IMR-90 (cell line): ENCODE measurements around the gene CD164L2. TPM values are rescaled to one million over a fixed set of nuclear protein-coding genes. Genes with fewer than 3 reads are reported as not detected.

Source experiments
- ATAC-seq: fragments of 200-7000 bp; cut with Tn5 transposase; 2 replicates; pipeline ENCODE4 v1.9.1; 2020; ENCODE audit warnings: low read depth, mild to moderate bottlenecking, moderate library complexity
- BruUV-seq: library from RNA; stranded (reverse); fragments of 400-500 nt; replicated peaks from 2 replicates; lab custom pipeline; 2021; lab: Mats Ljungman, UMichigan
- CTCF ChIA-PET: fragments of 300-600 bp; formaldehyde crosslinking; extraction: SDS; loops from one replicate; lab custom pipeline; 2021; ENCODE audit warnings: antibody characterized with exemption; lab: Yijun Ruan, JAX
- POLR2A ChIA-PET: fragments of 300-600 bp; sonication (Branson Sonifier 250); formaldehyde crosslinking; loops from one replicate; lab custom pipeline; 2022; ENCODE audit warnings: antibody characterized with exemption; ENCODE audit not compliant: unreplicated experiment; lab: Charles Lee
- DNase-seq: peaks from one replicate; pipeline ENCODE4 v3.0.0; 2013
- H2AFZ ChIP-seq: replicated peaks from 2 replicates; pipeline ENCODE3; 2013; ENCODE audit warnings: low read length, mild to moderate bottlenecking; ENCODE audit not compliant: poor library complexity
- H2AK5ac ChIP-seq: 2 replicates; pipeline ENCODE4 v1.6.1; 2013; ENCODE audit warnings: low read depth, low read length, inconsistent platforms
- H2AK9ac ChIP-seq: replicated peaks from 2 replicates; pipeline ENCODE3; 2013; ENCODE audit warnings: mild to moderate bottlenecking, low read depth, low read length, moderate library complexity; ENCODE audit not compliant: poor library complexity
- H2BK120ac ChIP-seq: 2 replicates; pipeline ENCODE4 v1.6.1; 2013; ENCODE audit warnings: low read depth, low read length, inconsistent platforms
- H2BK15ac ChIP-seq: 3 replicates; pipeline ENCODE4 v1.6.1; 2013; ENCODE audit warnings: low read depth, low read length, inconsistent platforms
- H2BK20ac ChIP-seq: 2 replicates; pipeline ENCODE4 v1.6.1; 2013; ENCODE audit warnings: low read depth, mild to moderate bottlenecking, inconsistent platforms, low read length, moderate library complexity
- H2BK5ac ChIP-seq: 2 replicates; pipeline ENCODE4 v1.6.1; 2013; ENCODE audit warnings: mild to moderate bottlenecking, low read depth, low read length, inconsistent platforms; ENCODE audit not compliant: poor library complexity, severe bottlenecking
- H3K14ac ChIP-seq: replicated peaks from 2 replicates; pipeline ENCODE4 v1.6.1; 2013; ENCODE audit warnings: low read depth, low read length, inconsistent platforms
- H3K18ac ChIP-seq: 2 replicates; pipeline ENCODE4 v1.6.1; 2013; ENCODE audit warnings: low read depth, low read length, control low read depth
- H3K23ac ChIP-seq: 2 replicates; pipeline ENCODE4 v1.6.1; 2013; ENCODE audit warnings: low read depth, low read length, inconsistent platforms
- H3K27ac ChIP-seq: 2 replicates; pipeline ENCODE4 v1.5.1; 2013; ENCODE audit warnings: mild to moderate bottlenecking, control low read depth, low read length; ENCODE audit not compliant: insufficient read depth
- H3K27me3 ChIP-seq: 2 replicates; pipeline ENCODE4 v1.6.1; 2013; ENCODE audit warnings: low read length; ENCODE audit not compliant: control insufficient read depth, insufficient read depth
- H3K36me3 ChIP-seq: 2 replicates; pipeline ENCODE4 v1.6.1; 2013; ENCODE audit warnings: low read length, mixed read lengths; ENCODE audit not compliant: control insufficient read depth, insufficient read depth
- H3K4ac ChIP-seq: 2 replicates; pipeline ENCODE4 v1.6.1; 2013; ENCODE audit warnings: low read depth, low read length, inconsistent platforms
- H3K4me1 ChIP-seq: 2 replicates; pipeline ENCODE4 v1.6.1; 2013; ENCODE audit warnings: low read length, mixed read lengths; ENCODE audit not compliant: control insufficient read depth, insufficient read depth
- H3K4me2 ChIP-seq: 2 replicates; pipeline ENCODE4 v1.6.1; 2013; ENCODE audit warnings: low read depth, mild to moderate bottlenecking, control low read depth, low read length, moderate library complexity
- H3K4me3 ChIP-seq: 2 replicates; pipeline ENCODE4 v1.5.1; 2013; ENCODE audit warnings: low read depth, mild to moderate bottlenecking, control low read depth, low read length, moderate library complexity; ENCODE audit not compliant: insufficient read depth
- H3K56ac ChIP-seq: 2 replicates; pipeline ENCODE4 v1.6.1; 2013; ENCODE audit warnings: low read length, inconsistent platforms; ENCODE audit not compliant: insufficient read depth; ENCODE audit errors: extremely low read depth
- H3K79me1 ChIP-seq, 2 experiments: 2 replicates each; pipeline ENCODE4 v1.6.1; 2013; ENCODE audit warnings: low read length in 2 of 2, inconsistent platforms in 1 of 2, low read depth in 1 of 2
- H3K9ac ChIP-seq: 2 replicates; pipeline ENCODE4 v1.6.1; 2013; ENCODE audit warnings: low read depth, low read length, control low read depth
- H3K9me1 ChIP-seq: 2 replicates; pipeline ENCODE4 v1.6.1; 2013; ENCODE audit warnings: low read length, inconsistent platforms; ENCODE audit not compliant: insufficient read depth
- H3K9me3 ChIP-seq: 2 replicates; pipeline ENCODE4 v1.6.1; 2013; ENCODE audit warnings: low read length; ENCODE audit not compliant: control insufficient read depth, insufficient read depth
- H4K20me1 ChIP-seq: 2 replicates; pipeline ENCODE4 v1.6.1; 2013; ENCODE audit warnings: low read length, inconsistent platforms; ENCODE audit not compliant: insufficient read depth
- H4K5ac ChIP-seq: 2 replicates; pipeline ENCODE4 v1.6.1; 2013; ENCODE audit warnings: mild to moderate bottlenecking, low read depth, low read length, control low read depth
- H4K8ac ChIP-seq, 2 experiments: 2 replicates each; pipeline ENCODE4 v1.6.1; 2013; ENCODE audit warnings: low read depth in 2 of 2, low read length in 2 of 2, control low read depth in 1 of 2, inconsistent platforms in 1 of 2
- H4K91ac ChIP-seq: 2 replicates; pipeline ENCODE4 v1.6.1; 2013; ENCODE audit warnings: low read depth, low read length, inconsistent platforms; ENCODE audit not compliant: insufficient read depth
- BHLHE40 ChIP-seq: fragments of 150-350 bp; IDR thresholded peaks from 2 replicates; pipeline ENCODE4 v1.6.1; 2016; ENCODE audit warnings: mild to moderate bottlenecking, low read depth, low read length
- CEBPB ChIP-seq: IDR thresholded peaks from 2 replicates; pipeline ENCODE4 v1.6.1; 2012; ENCODE audit warnings: low read depth, low read length, improper control_type of control experiment
- CTCF ChIP-seq: conservative IDR thresholded peaks from 2 replicates; pipeline ENCODE4 v1.5.1; 2012; ENCODE audit warnings: mild to moderate bottlenecking, low read depth, low read length, improper control_type of control experiment
- ELK1 ChIP-seq: fragments of 150-350 bp; IDR thresholded peaks from 2 replicates; pipeline ENCODE4 v1.6.1; 2016; ENCODE audit warnings: low read depth, mild to moderate bottlenecking, low read length, moderate library complexity, borderline replicate concordance
- FOS ChIP-seq: fragments of 150-350 bp; IDR thresholded peaks from 2 replicates; pipeline ENCODE4 v1.6.1; 2016; ENCODE audit warnings: low read depth, low read length
- MAFK ChIP-seq: IDR thresholded peaks from 2 replicates; pipeline ENCODE4 v1.6.1; 2012; ENCODE audit warnings: low read depth, low read length, improper control_type of control experiment
- MAZ ChIP-seq: IDR thresholded peaks from 2 replicates; pipeline ENCODE4 v1.6.1; 2012; ENCODE audit warnings: low read depth, mild to moderate bottlenecking, low read length, improper control_type of control experiment, moderate library complexity, borderline replicate concordance
- MXI1 ChIP-seq: IDR thresholded peaks from 2 replicates; pipeline ENCODE4 v1.6.1; 2012; ENCODE audit warnings: low read depth, mild to moderate bottlenecking, low read length, moderate library complexity, borderline replicate concordance
- NFE2L2 ChIP-seq: fragments of 150-350 bp; IDR thresholded peaks from 2 replicates; pipeline ENCODE4 v1.6.1; 2016; ENCODE audit warnings: low read depth, mild to moderate bottlenecking, low read length
- RAD21 ChIP-seq: IDR thresholded peaks from 2 replicates; pipeline ENCODE4 v1.6.1; 2012; ENCODE audit warnings: low read length, improper control_type of control experiment
- RCOR1 ChIP-seq: IDR thresholded peaks from 2 replicates; pipeline ENCODE4 v1.6.1; 2012; ENCODE audit warnings: mild to moderate bottlenecking, low read length, improper control_type of control experiment; ENCODE audit not compliant: insufficient replicate concordance
- RFX5 ChIP-seq: IDR thresholded peaks from 2 replicates; pipeline ENCODE4 v1.8.0; 2012; ENCODE audit warnings: low read depth, mild to moderate bottlenecking, low read length, moderate library complexity
- SMC3 ChIP-seq: fragments of 150-350 bp; IDR thresholded peaks from 2 replicates; pipeline ENCODE4 v1.6.1; 2016; ENCODE audit warnings: low read depth, mild to moderate bottlenecking, antibody characterized with exemption, low read length, moderate library complexity
- WGBS, 2 experiments: methylation state at CpG; one replicate each; pipeline versions ENCODE4 v1.1.5 to v1.1.7; 2013; ENCODE audit warnings: missing lambda C conversion rate in 2 of 2; ENCODE audit not compliant: insufficient read length in 1 of 2; ENCODE audit errors: extremely low coverage in 2 of 2; 5-methylcytosine and 5-hydroxymethylcytosine counted together
- dilution Hi-C: fragments of 300-500 bp; cut with HindIII; formaldehyde crosslinking; loops from one replicate; pipeline ENCODE4 v1.14.3; 2018; ENCODE audit warnings: low sequenced_read_pairs; ENCODE audit not compliant: unreplicated experiment
- in situ Hi-C: fragments of 300-500 bp; cut with MboI; formaldehyde crosslinking; loops from 3 replicates; pipeline ENCODE4 v1.14.3; 2019; ENCODE audit warnings: low sequenced_read_pairs, inconsistent platforms, mixed read lengths
- intact Hi-C: fragments of 100-400 bp; cut with micrococcal nuclease; formaldehyde crosslinking; loops from 2 replicates; pipeline ENCODE4 v1.10.0; 2022
- polyA plus RNA-seq, 3 experiments: library from polyadenylated mRNA; depleted of rRNA; stranded (reverse); fragments of >200 nt; gene quantifications; 2 replicates each; pipeline ENCODE4 v1.2.3, GENCODE V29; 2012; ENCODE audit warnings: low replicate concordance in 1 of 3
- total RNA-seq: library from RNA; depleted of rRNA; stranded (reverse); fragments of >200 nt; gene quantifications from 2 replicates; pipeline ENCODE4 v1.2.3, GENCODE V29; 2012
- TF ChIP-seq, protein P1 (sequence below): fragments of 150-350 bp; IDR thresholded peaks from 2 replicates; pipeline ENCODE4 v1.6.1; 2017; ENCODE audit warnings: mild to moderate bottlenecking, antibody characterized with exemption, low read length, low read depth

Gene CD164L2
- total and polyA plus RNA-seq, 2 of the 4 experiments (the other 2 are of a cell fraction), result not detected

- Histone ChIP-seq H3K27me3 (no peaks in the 10 kb centered on the region), H3K9me3 (no peaks in the 10 kb centered on the region), H3K23ac (no peak overlapping the region), H2BK15ac (no peak overlapping the region), H3K4ac (no peak overlapping the region), H4K5ac (no peak overlapping the region), H2BK5ac (no peak overlapping the region), H3K4me3 (no peak overlapping the region), H2AK5ac (no peak overlapping the region; the same call in 1 of the 2 replicates), H3K27ac (no peak overlapping the region), H4K91ac (no peak overlapping the region), H3K9ac (no peak overlapping the region), H2BK20ac (no peak overlapping the region; the same call in 1 of the 2 replicates), H3K79me1 (peaks cover 6 to 13% of the 10 kb centered on the region in 2 experiments; a peak in 3 of 4 replicates), H2AFZ (no peak overlapping the region), H3K56ac (no peak overlapping the region), H3K14ac (no peak overlapping the region), H3K36me3 (peaks cover 52% of the 10 kb centered on the region), H3K9me1 (peaks cover 12% of the 10 kb centered on the region), H3K4me2 (no peak overlapping the region), H2BK120ac (no peak overlapping the region), H4K8ac (no peak overlapping the region), H2AK9ac (peak overlapping the region; percentile 26), H3K18ac (no peak overlapping the region), H3K4me1 (peaks cover 7% of the 10 kb centered on the region; the same call in 1 of the 2 replicates), H4K20me1 (no peaks in the 10 kb centered on the region)
- BruUV-seq, result no TSS peak
- intact Hi-C loops, result no loop called here
- in situ Hi-C loops, result no loop called here
- no peak for ATAC-seq
- ChIA-PET POLR2A (no interaction called here), CTCF (no interaction called here)
- 50% methylated on average over 32 of the region's 71 CpGs; no CpG with 5 or more reads in 1 of the 2 experiments for WGBS, 2 experiments
- no peak for DNase-seq
- dilution Hi-C loops, result no loop called here
- no peak for TF ChIP-seq MAZ
- TF ChIP-seq FOS, result no peak
- no peak for TF ChIP-seq NFE2L2
- TF ChIP-seq, protein P1, sequence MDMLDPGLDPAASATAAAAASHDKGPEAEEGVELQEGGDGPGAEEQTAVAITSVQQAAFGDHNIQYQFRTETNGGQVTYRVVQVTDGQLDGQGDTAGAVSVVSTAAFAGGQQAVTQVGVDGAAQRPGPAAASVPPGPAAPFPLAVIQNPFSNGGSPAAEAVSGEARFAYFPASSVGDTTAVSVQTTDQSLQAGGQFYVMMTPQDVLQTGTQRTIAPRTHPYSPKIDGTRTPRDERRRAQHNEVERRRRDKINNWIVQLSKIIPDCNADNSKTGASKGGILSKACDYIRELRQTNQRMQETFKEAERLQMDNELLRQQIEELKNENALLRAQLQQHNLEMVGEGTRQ, result no peak
- TF ChIP-seq MXI1, result no peak
- no peak for TF ChIP-seq ELK1
- TF ChIP-seq RFX5, result no peak
- TF ChIP-seq BHLHE40, result no peak
- TF ChIP-seq MAFK, result no peak
- no peak for TF ChIP-seq CTCF
- TF ChIP-seq RAD21, result no peak
- TF ChIP-seq RCOR1, result no peak
- TF ChIP-seq SMC3, result no peak
- no peak for TF ChIP-seq CEBPB
Observed at GRCh38 chr1:27360159-27361043, 22.7 kb downstream of the CD164L2 start.
